MG63 (cell line): ENCODE data around the gene CCDC57. TPM values are rescaled to one million over a fixed set of nuclear protein-coding genes. Genes with fewer than 3 reads are reported as not detected.
A peak's percentile ranks its signal among the peaks of the same experiment; 100 is the strongest.

Experiments used
- DNase-seq: peaks from one replicate; pipeline ENCODE4 v3.0.0-alpha.2; 2020
- H3K27me3 ChIP-seq: fragments of 250-450 bp; sonication (Bioruptor Pico); 2 replicates; pipeline ENCODE4 v1.5.1; 2020; ENCODE audit warnings: mild to moderate bottlenecking, moderate library complexity
- H3K36me3 ChIP-seq: fragments of 250-450 bp; sonication (Bioruptor Pico); 2 replicates; pipeline ENCODE4 v1.5.1; 2020; ENCODE audit warnings: mild to moderate bottlenecking, moderate library complexity
- H3K4me3 ChIP-seq: fragments of 250-450 bp; sonication (Bioruptor Pico); 2 replicates; pipeline ENCODE4 v1.5.1; 2020; ENCODE audit warnings: mild to moderate bottlenecking, moderate library complexity
- H3K9me3 ChIP-seq: fragments of 250-450 bp; sonication (Bioruptor Pico); 2 replicates; pipeline ENCODE4 v1.5.1; 2020; ENCODE audit warnings: mild to moderate bottlenecking, moderate library complexity
- total RNA-seq: library from RNA; depleted of rRNA; stranded (reverse); fragments of >200 nt; shearing (Covaris generic); gene quantifications from 2 replicates; pipeline ENCODE4 v1.2.3, GENCODE V29; 2014; ENCODE audit warnings: low replicate concordance

Gene CCDC57
- total RNA-seq, 1 experiment from 2014 or later = 8.2 TPM

DNA sequence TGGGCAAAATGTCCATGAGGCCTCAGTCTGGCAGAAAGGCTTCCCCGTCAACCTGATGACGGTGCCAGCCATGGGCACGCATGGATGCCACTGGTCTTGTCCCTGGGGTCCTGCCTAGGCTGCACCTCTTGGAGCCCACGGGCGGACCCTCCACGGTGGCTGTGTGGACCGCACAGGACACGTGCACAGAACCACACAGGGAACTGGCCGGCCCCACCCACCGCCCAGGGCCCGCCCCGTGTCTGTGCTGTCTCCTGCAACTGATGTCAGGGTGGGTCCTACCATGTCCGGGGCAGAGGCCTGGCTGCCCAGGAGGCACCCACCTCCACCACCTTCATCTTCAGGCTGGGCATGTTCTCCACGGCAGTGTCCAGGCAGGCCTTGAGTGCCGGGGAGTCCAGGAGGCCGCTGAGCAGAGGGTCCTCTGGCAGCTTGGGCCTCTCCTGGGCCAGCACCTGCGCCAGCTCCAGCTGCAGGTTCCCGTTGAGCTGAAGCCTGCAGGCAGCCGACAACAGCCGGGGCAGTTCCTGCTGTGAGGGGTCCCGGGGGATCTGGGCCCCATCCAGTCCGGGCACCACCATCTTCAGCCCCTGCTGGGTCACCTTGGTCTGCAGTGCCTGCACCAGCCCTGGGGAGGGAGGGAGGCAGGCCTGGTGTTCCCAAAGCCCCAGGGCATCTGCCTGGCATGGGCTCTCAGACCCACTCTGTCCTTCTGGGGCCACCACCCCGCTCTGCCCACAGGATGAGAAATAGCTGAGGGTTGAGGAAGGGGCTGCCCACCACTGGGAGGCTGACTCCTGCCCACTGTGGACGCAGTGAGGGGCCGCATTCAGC, 126.5 kb downstream of the CCDC57 start:
- H3K36me3 ChIP-seq = peaks cover 90% of the 10 kb centered on the region
- H3K4me3 ChIP-seq = no peak overlapping the region
- no peaks in the 10 kb centered on the region for H3K27me3 ChIP-seq
- H3K9me3 ChIP-seq = no peaks in the 10 kb centered on the region
- no peak for DNase-seq

DNA sequence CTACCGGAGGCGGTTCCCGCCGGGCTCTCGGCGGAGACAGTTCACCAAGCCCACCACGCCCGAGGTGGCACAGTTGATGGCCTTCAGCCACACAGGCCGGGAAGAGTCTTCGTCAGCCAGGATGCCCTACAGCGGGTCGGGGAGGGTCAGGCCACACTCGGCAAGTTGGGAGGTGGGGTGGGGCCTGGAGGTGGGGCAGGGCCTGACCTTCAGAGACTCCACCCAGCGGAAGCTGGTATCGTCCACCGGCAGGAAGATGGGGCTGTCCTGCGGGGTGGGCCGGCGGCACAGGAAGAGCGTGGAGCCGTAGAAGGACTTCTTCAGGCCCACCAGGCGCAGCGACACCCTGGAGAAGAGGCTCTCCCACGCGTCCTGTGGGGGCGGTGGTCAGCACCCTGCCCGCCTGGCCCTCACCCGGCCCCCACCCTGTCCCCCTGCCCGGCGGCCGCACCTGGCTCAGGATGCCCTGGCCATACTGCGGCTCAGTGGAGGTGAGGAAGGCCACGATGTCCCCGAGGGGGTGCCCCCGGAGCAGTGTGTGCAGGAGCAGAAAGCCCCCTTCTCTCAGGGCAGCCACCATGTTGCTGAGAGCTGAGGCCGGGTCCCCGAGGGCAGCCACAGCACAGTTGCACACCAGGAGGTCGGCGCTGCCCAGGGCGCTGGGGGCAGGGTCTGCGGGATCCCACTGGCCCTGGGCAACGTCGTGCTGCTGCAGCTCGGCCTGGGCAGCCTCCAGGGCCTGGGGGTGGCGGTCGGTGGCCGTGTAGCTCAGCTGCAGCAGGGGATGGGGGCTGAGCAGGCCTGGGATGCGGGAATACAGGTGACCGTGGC, 127.4 kb downstream of the CCDC57 start:
- Histone ChIP-seq H3K27me3 (no peaks in the 10 kb centered on the region), H3K4me3 (no peak overlapping the region), H3K36me3 (peaks cover 92% of the 10 kb centered on the region), H3K9me3 (no peaks in the 10 kb centered on the region)
- DNase-seq = peak; percentile 5

DNA sequence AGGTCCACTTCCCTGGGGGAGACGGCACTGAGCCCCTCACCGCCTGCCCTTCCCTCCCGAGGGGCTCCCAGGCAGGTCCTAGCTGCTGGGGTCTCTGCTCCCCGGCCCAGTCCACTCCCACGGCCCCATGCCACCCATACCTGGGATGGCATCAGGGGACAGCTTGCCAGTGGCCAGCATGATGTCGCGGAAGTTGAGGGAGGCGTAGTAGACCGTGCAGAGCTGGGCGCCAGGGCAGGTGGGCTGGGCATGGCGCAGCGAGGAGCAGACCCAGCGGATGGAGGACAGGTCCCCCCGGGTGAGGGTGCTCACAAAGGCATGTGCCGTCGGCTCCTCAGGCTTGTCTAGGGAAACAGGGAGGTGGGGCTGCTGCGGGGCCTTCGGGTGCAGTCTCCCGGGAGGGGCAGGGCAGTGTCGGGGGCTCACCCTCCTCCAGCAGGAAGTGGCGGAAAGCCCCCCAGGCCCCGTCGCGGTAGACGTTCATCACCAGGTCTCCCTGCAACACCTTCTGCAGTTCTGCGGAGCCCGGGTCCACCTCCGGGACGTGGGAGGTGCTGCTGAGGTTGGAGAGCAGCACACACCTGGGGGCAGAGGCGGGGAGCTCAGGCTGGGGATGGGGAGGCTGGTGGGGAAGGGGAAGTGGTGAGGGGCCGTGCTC, 128.1 kb downstream of the CCDC57 start:
- H3K9me3 ChIP-seq = no peaks in the 10 kb centered on the region
- peaks cover 92% of the 10 kb centered on the region for H3K36me3 ChIP-seq
- DNase-seq = peak; percentile 4
- no peaks in the 10 kb centered on the region for H3K27me3 ChIP-seq
- H3K4me3 ChIP-seq = no peak overlapping the region

DNA sequence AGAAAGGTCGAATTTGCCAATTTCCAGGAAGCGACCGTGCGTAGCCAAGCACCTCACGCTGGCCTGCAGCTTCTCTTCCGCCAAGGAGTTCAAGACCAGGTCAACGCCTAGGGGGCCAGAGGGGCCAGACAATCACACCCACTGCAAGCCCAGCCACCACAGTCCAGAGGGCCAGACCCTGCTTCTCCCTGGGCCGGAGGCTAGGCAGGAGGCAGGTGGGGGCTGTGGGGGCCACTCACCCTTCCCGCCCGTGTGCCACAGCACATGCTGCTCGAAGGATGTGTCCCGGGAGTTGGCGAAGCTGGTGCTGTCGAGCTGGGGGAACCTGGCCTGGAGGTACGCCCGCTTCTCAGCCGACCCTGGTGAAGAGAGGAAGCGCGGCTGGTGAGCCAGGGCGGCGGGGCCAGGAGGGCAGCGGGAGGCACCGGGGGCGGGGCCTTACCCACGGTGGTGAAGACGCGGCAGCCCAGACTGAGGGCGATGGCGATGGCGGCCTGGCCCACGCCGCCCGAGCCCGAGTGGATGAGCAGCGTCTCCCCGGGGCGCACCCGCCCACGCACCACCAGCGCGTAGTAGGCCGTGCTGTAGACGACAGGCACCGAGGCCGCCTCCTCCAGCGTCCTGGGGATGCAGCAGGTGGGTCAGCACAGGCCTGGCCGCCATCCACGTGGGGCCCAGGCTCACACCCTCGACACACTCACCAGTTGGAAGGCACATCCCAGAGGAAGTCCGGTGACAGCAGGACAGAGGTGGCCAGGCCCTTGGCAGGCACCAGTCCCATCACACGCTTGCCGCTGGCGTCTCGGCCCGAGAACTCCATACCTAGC, 128.9 kb downstream of the CCDC57 start:
- Histone ChIP-seq H3K27me3 (no peaks in the 10 kb centered on the region), H3K4me3 (no peak overlapping the region), H3K36me3 (peaks cover 90% of the 10 kb centered on the region)

DNA sequence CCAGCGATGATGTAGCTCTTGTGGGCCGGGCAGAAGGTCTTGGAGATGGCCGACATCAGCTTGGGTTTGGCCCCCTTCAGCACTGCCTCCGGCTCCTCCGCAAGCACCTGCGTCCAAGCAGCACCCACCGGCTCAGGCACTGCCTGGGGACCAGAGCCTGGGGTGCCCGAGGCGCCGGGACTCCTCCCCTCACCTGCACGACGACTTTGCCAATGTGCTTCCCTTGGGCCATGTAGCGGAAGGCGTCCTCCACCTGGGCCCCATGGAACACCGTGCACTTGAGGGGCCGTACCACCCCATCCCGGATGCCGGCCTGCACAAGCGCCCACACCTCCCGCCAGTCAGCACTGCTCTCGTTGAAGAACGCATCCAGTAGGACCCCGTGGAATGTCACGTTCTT, 129.6 kb downstream of the CCDC57 start:
- H3K4me3 ChIP-seq = no peak overlapping the region
- peaks cover 90% of the 10 kb centered on the region for H3K36me3 ChIP-seq
- DNase-seq = no peak
- no peaks in the 10 kb centered on the region for H3K27me3 ChIP-seq
- H3K9me3 ChIP-seq = no peaks in the 10 kb centered on the region

More for the DNA sequence above, 128.9 kb downstream of the CCDC57 start:
- H3K9me3 ChIP-seq = no peaks in the 10 kb centered on the region
- no peak for DNase-seq

DNA sequence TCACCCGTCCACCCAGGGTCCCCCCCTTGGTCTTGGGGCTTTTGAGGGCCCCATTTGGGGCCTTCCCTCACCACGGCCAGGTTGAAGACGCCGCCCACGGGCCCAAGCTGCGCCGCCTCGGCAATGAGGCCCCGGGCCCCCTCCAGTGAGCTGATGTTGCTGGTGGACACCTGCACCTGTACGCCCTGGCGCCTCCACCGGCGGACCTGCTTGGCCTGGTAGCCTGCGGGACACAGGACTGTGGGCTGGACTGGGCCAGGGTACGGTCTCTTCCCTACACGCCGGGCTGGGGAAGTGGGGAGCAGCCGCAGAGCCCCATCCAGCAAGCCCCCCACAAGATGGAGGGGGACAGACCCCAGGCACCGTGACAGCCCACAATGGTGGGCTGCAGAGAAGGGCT, 130.2 kb downstream of the CCDC57 start:
- Histone ChIP-seq H3K36me3 (peaks cover 90% of the 10 kb centered on the region), H3K9me3 (no peaks in the 10 kb centered on the region), H3K4me3 (no peak overlapping the region), H3K27me3 (no peaks in the 10 kb centered on the region)
- DNase-seq = no peak

DNA sequence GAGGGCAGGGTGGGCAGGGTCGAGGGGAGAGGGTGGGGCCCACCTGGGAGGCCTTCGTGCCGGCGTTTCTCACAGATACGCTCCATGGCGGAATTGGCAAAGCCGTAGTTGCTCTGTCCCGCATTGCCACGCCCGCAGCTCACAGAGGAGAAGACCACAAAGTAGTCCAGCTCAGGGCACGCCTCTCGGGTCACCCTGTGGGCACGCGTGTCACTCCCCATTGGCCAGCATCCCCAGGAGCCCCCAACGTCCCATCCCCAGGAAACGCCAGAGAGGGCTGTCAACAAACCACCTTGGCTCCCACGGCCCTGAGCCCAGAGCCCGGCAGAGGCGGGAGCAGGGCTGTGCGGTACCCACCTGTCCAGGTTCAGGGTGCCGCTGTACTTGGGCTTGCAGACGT, 130.7 kb downstream of the CCDC57 start:
- no peaks in the 10 kb centered on the region for H3K9me3 ChIP-seq
- H3K4me3 ChIP-seq = no peak overlapping the region
- peaks cover 89% of the 10 kb centered on the region for H3K36me3 ChIP-seq
- H3K27me3 ChIP-seq = no peaks in the 10 kb centered on the region
- DNase-seq = no peak

DNA sequence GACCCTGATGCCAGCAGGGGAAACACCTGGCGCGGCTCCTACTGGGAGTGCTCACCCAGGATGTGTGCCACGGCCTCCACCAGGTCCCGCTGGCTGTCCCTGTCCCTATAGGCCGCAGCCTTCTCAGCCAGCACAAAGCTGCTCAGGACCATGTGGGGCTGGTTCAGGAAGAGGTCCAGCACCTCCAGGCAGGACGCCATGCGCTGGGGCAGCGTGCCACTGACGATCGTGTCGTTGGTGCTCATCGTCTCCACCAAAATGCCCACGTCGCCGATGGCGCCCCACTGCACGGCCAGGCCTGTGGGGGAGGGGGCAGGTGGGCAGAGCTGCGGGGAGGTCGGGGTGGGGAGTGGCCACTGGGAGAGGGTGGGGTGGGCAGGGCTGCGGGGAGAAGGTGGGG, 131.1 kb downstream of the CCDC57 start:
- Histone ChIP-seq H3K9me3 (no peaks in the 10 kb centered on the region), H3K27me3 (no peaks in the 10 kb centered on the region), H3K4me3 (no peak overlapping the region), H3K36me3 (peaks cover 89% of the 10 kb centered on the region)
- DNase-seq = no peak

DNA sequence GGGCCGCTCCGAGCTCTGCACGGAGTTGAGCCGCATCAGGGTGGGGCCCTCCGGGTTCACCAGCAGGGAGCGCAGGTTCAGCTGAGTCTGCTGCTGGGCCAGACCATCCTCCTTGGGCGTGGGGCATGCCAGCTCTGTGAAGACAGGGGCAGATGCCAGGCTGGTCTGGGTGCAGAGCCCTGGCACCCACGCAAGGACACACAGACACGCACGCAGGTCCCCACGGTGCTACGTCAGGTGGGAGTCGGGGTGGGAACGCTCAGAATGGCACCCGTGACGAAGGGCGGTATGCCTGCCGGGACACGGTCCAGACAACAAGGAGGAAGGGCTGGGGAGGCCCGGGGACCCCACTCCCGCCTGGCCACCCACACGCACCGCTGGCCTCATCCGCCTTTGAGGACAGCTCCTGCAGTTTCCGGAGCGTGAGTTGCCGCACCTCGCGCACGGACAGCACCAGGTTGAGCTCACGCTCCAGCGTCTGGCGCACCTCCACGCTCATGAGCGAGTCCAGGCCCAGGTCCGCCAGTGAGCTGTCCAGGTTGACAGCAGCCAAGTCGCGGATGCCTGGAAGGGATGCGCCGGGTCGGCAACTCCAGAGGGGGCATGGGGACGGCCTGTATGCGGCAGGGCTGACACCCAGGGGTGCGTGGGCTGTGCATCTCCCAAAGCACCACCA, 131.7 kb downstream of the CCDC57 start:
- DNase-seq = no peak
- no peaks in the 10 kb centered on the region for H3K27me3 ChIP-seq
- H3K9me3 ChIP-seq = no peaks in the 10 kb centered on the region
- no peak overlapping the region for H3K4me3 ChIP-seq
- H3K36me3 ChIP-seq = peaks cover 82% of the 10 kb centered on the region

DNA sequence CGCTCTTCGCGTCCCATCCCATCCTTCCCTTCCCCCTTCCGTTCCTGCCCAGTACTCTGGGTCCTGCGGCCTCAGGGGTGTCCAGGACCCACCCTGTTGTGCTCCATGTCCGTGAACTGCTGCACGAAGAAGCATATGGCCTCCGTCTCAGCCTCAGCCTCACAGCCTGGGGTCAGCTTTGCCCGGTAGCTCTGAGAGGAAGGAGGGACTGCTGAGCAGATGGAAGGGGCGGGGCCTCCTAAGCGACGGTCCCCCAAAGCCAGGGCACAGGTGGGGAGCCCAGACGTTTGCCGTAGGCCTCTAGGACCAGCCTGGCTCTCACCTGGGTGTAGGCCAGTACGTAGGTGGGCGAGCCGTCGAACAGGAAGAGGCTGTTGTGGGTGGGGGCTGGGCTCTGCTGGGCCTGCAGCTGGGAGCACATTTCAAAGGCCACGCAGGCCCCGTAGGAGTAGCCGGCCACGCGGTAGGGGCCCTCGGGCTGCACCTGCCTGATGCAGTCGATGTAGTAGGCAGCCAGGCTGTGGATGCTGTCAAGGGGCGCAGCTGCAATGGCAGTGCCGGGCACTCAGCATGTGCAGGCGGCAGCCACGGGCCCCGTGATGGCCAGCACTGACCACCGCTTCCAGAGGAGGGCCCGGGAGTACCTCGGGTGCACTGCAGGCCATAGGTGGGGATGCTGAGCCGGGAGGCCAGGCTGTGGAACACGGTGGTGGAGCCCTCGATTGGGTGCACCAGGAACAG, 132.4 kb downstream of the CCDC57 start:
- DNase-seq = no peak

DNA sequence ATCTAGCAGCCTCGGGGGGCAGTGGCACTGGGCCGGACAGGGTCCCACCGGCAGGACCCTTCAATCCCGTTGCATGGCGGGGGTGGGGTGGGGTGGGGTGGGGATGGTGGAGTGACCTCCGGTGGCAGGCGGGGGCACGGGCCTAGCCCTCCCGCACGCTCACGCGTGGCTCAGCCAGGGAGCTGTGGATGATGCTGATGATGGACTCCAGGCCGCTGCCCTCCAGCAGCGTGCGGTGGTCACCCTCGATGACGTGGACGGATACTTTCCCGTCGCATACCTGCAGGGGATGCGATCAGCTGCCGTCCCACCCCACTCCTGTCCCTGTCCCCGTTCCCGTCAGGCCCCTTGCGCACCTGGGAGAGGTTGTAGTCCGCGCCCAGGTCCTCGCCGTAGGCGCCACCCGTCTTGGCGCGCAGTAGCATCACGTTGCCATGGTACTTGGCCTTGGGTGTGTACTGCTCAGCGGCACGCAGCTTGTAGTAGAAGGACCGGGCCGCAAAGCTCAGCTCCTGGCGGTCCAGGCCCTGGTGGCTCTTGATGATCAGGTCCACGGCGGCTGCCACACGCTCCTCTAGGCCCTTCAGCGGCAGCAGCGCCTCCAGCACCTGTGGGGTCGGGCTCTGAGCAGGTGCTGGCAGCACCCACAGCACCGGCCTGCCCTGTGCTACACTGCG, 133.5 kb downstream of the CCDC57 start:
- H3K9me3 ChIP-seq = no peaks in the 10 kb centered on the region
- H3K36me3 ChIP-seq = peaks cover 64% of the 10 kb centered on the region
- H3K27me3 ChIP-seq = no peaks in the 10 kb centered on the region
- DNase-seq = no peak
- H3K4me3 ChIP-seq = no peak overlapping the region

More for the DNA sequence above, 132.4 kb downstream of the CCDC57 start:
- Histone ChIP-seq H3K4me3 (no peak overlapping the region), H3K36me3 (peaks cover 75% of the 10 kb centered on the region), H3K9me3 (no peaks in the 10 kb centered on the region), H3K27me3 (no peaks in the 10 kb centered on the region)

DNA sequence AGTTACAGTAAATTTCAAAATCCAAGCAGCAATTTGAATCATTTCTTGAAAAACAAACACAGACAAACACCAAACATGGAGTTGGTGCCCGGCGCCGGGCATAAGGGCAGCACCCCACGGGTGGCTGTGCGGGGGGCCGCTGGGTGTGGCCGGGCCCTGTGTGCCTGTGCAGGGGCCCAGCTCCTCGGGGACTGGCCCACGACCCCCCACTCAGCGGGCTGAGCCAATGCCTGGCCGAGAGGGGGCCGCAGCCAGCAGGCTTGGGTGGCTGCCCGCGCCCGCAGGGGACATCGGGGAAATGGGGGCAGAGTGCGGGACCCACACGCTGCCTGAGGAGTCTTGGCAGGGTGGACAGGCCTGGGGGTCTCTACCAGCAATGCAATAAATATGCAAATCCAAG, 134.2 kb downstream of the CCDC57 start:
- Histone ChIP-seq H3K36me3 (peaks cover 57% of the 10 kb centered on the region), H3K27me3 (peaks cover 2% of the 10 kb centered on the region; the same call in 1 of the 2 replicates), H3K4me3 (no peak overlapping the region), H3K9me3 (no peaks in the 10 kb centered on the region)
- no peak for DNase-seq

DNA sequence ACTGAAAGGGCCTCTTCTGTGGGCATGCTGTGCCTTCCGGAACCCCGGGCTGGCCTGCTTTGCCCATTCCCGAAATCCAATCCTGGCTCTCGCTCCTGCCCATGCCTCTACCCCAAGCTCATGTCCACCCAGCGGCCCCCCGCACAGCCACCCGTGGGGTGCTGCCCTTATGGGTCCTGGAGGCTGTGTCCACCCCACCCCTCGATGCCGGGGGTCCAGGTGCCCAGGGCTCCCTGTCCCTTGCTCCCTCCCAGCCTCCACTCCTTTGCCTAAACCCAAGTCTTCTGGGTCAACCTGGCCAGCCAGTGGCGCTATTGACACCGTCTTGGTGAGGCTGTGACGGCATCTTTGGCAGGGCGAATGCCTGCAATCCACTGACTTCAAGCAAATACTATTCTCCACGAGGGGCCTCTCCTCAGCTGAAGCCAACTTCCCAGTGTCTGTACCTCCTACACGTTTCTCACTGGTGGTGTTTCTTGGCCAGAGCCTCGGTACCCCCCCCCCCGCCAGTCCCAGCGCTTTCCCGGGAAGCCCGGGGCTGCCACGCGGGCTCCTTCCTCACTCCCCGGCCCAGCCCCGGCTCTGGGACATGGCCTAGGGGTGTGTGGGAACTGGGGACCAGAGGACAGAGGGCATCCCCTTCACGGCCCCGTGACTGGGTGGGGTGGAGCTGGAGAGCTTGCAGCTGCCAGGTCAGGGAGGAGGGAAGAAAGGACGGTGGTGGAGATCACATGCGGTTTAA, 134.9 kb downstream of the CCDC57 start:
- H3K4me3 ChIP-seq = no peak overlapping the region
- no peak for DNase-seq
- peaks cover 2% of the 10 kb centered on the region; the same call in 1 of the 2 replicates for H3K27me3 ChIP-seq
- peaks cover 51% of the 10 kb centered on the region for H3K36me3 ChIP-seq
- no peaks in the 10 kb centered on the region for H3K9me3 ChIP-seq
